ENCODE measurements around the gene ADGRB2.

Gene ADGRB2

GRCh38 chr1:31764312-31765040 lies at the start of gene ADGRB2 (continued):
- TF ChIP-seq ZNF843 (tag by site-specific recombination; IDR thresholded peaks at IDR 0.05) (no peak), ZNF529 (tag by site-specific recombination; IDR thresholded peaks at IDR 0.05; ENCODE audit: insufficient replicate concordance) (no peak), ZNF747 (tag by site-specific recombination; IDR thresholded peaks at IDR 0.05) (no peak), ZNF354C (tag by site-specific recombination; IDR thresholded peaks at IDR 0.05; ENCODE audit: borderline replicate concordance, low read depth) (no peak), SP2 (tag by site-specific recombination; IDR thresholded peaks at IDR 0.05) (no peak), EGR2 (tag by site-specific recombination; IDR thresholded peaks at IDR 0.05; ENCODE audit: low read depth) (0 out of 2 replicates have a peak, but pooled peaks have one; percentile 16), ZNF324 (tag by site-specific recombination; IDR thresholded peaks at IDR 0.05) (no peak), GLI4 (tag by site-specific recombination; IDR thresholded peaks at IDR 0.05) (no peak), ZNF214 (tag by site-specific recombination; IDR thresholded peaks at IDR 0.05; ENCODE audit: borderline replicate concordance) (no peak), ZBTB11 (tag by site-specific recombination; conservative IDR thresholded peaks at IDR 0.05; ENCODE audit: low read depth) (no peak), ZBTB6 (tag by site-specific recombination; IDR thresholded peaks at IDR 0.05) (no peak), BCL11A (tag by site-specific recombination; IDR thresholded peaks at IDR 0.05; ENCODE audit: low read depth) (no peak), ZNF660 (tag by site-specific recombination; IDR thresholded peaks at IDR 0.05) (no peak), BCL11B (tag by site-specific recombination; IDR thresholded peaks at IDR 0.05; ENCODE audit: low read depth) (no peak), ZNF558 (tag by site-specific recombination; IDR thresholded peaks at IDR 0.05) (no peak), ZNF792 (tag by site-specific recombination; IDR thresholded peaks at IDR 0.05) (peak; percentile 98), ZNF16 (tag by site-specific recombination; IDR thresholded peaks at IDR 0.05; ENCODE audit: low read depth) (no peak), ZNF521 (tag by site-specific recombination; IDR thresholded peaks at IDR 0.05) (no peak), ZSCAN5A (tag by site-specific recombination; IDR thresholded peaks at IDR 0.05) (no peak), ZNF585B (tag by site-specific recombination; IDR thresholded peaks at IDR 0.05) (no peak), ZNF670 (tag by site-specific recombination; IDR thresholded peaks at IDR 0.05; ENCODE audit: low read depth) (no peak), ZBTB21 (tag by site-specific recombination; IDR thresholded peaks at IDR 0.05) (no peak), INSM2 (tag by site-specific recombination; IDR thresholded peaks at IDR 0.05) (no peak), ZNF548 (tag by site-specific recombination; IDR thresholded peaks at IDR 0.05) (no peak), ZNF211 (tag by site-specific recombination; IDR thresholded peaks at IDR 0.05; ENCODE audit: low read depth) (no peak), ZNF248 (tag by site-specific recombination; IDR thresholded peaks at IDR 0.05) (no peak), ZNF112 (tag by site-specific recombination; IDR thresholded peaks at IDR 0.05) (no peak), ZNF600 (tag by site-specific recombination; IDR thresholded peaks at IDR 0.05) (peak; percentile 33; the same call in 1 of the 2 replicates), WT1 (tag by site-specific recombination; IDR thresholded peaks at IDR 0.05) (no peak), ZNF239 (tag by site-specific recombination; IDR thresholded peaks at IDR 0.05) (no peak), ZNF692 (tag by site-specific recombination; IDR thresholded peaks at IDR 0.05) (peak; percentile 98), ZNF423 (tag by site-specific recombination; IDR thresholded peaks at IDR 0.05) (no peak), KLF10 (tag by site-specific recombination; IDR thresholded peaks at IDR 0.05) (no peak)
